GM18526 (cell line): ENCODE data around the gene MILR1.

Experiments used
- POLR2A ChIP-seq: IDR thresholded peaks from 3 replicates; pipeline ENCODE4 v1.6.1; 2011; ENCODE audit not compliant: insufficient read length; ENCODE audit errors: extremely low read depth

Gene MILR1

GRCh38 chr17:64418506-64419339 lies 30.2 kb upstream of the MILR1 start:
- no peak for TF ChIP-seq POLR2A

- TF ChIP-seq POLR2A: no peak
Observed at GRCh38 chr17:64420143-64420670, 28.7 kb upstream of the MILR1 start.

- TF ChIP-seq POLR2A: no peak
Observed at GRCh38 chr17:64423881-64424280, 25.0 kb upstream of the MILR1 start.

- TF ChIP-seq POLR2A: no peak
Observed at GRCh38 chr17:64424324-64424849, 24.5 kb upstream of the MILR1 start.

GRCh38 chr17:64425191-64425590 lies 23.7 kb upstream of the MILR1 start:
- no peak for TF ChIP-seq POLR2A

GRCh38 chr17:64426596-64426995 lies 22.3 kb upstream of the MILR1 start:
- no peak for TF ChIP-seq POLR2A

- TF ChIP-seq POLR2A: no peak
Observed at GRCh38 chr17:64428406-64428805, 20.5 kb upstream of the MILR1 start.

- no peak for TF ChIP-seq POLR2A
Observed at GRCh38 chr17:64431534-64431933, 17.4 kb upstream of the MILR1 start.

GRCh38 chr17:64437944-64438525 lies 10.9 kb upstream of the MILR1 start:
- no peak for TF ChIP-seq POLR2A

- no peak for TF ChIP-seq POLR2A
Observed at GRCh38 chr17:64439956-64440355, 9.0 kb upstream of the MILR1 start.

GRCh38 chr17:64441772-64442540 lies 7.0 kb upstream of the MILR1 start:
- no peak for TF ChIP-seq POLR2A

GRCh38 chr17:64442541-64442971 lies 6.4 kb upstream of the MILR1 start:
- no peak for TF ChIP-seq POLR2A

GRCh38 chr17:64443086-64443760 lies 5.7 kb upstream of the MILR1 start:
- no peak for TF ChIP-seq POLR2A

GRCh38 chr17:64447526-64447925 lies 1.4 kb upstream of the MILR1 start:
- TF ChIP-seq POLR2A: no peak

GRCh38 chr17:64449545-64449944 lies 630 bp downstream of the MILR1 start:
- TF ChIP-seq POLR2A: no peak
